LoVo (cell line): Measurements from ENCODE around the gene TPSG1.
"Not testable (repeated sequence)": the region's sequence is repeated elsewhere in the genome, so short reads cannot be mapped to it uniquely, and the experiment has no call there.

ENCODE experiments used
- DNase-seq: peaks from one replicate; pipeline ENCODE4 v3.0.0-alpha.2; 2016; ENCODE audit warnings: low spot score

Gene TPSG1

GRCh38 chr16:1256874-1257322, 31.8 kb upstream of the TPSG1 start:
- no peak for DNase-seq

GRCh38 chr16:1256296-1256873, 31.3 kb upstream of the TPSG1 start:
- DNase-seq = not testable (repeated sequence)

- not testable (repeated sequence) for DNase-seq
Observed at GRCh38 chr16:1255276-1256122, 30.4 kb upstream of the TPSG1 start, which contains the start of gene TPSD1. Gene TPSD1, plus strand, starts transcription at chr16:1256069. Its CDS starts 212 bp downstream, at chr16:1256281.

DNA sequence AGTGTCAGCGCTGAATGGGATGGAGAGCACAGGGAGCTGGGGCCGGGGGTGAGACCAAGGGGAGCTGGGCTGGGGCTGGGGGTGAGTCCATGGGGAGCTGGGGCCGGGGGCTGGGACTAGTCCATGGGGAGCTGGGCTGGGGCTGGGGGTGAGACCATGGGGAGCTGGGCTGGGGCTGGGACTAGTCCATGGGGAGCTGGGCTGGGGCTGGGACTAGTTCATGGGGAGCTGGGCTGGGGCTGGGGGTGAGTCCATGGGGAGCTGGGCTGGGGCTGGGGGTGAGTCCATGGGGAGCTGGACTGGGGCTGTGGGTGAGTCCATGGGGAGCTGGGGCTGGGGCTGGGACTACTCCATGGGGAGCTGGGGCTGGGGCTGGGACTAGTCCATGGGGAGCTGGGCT, 29.8 kb upstream of the TPSG1 start:
- DNase-seq = not testable (repeated sequence)

GRCh38 chr16:1253701-1254364, 28.8 kb upstream of the TPSG1 start:
- DNase-seq = not testable (repeated sequence)

- not testable (repeated sequence) for DNase-seq
Observed at GRCh38 chr16:1249031-1249755, 24.1 kb upstream of the TPSG1 start.

DNA sequence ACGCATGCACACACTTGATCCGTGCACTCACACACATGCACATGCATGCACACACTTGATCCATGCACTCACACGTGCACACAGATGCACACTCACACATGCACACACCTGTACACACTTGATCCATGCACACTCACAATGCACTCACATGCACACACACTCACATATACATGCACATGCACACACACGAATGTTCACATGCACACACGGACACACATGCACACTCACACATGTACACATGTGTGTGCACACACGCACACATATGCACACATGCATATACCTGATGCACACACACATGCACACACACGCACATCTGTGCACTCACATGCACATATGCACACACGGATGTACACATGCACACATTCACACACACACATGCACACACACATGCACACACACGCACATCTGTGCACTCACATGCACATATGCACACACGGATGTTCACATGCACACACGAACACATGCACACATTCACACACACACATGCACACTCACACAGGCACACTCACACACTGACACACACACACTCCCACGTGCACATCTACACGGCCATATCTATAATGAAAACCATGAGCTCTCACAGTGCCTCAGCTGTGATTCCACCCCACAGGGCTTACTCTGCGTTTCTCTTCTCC, 23.0 kb upstream of the TPSG1 start:
- not testable (repeated sequence) for DNase-seq

- DNase-seq = no peak
Observed at GRCh38 chr16:1245452-1246020, 20.5 kb upstream of the TPSG1 start.

- DNase-seq = no peak
Observed at GRCh38 chr16:1244881-1245280, 19.8 kb upstream of the TPSG1 start.

- DNase-seq = not testable (repeated sequence)
Observed at GRCh38 chr16:1243907-1244850, 19.1 kb upstream of the TPSG1 start.

GRCh38 chr16:1243363-1243762, 18.3 kb upstream of the TPSG1 start:
- DNase-seq = not testable (repeated sequence)

- DNase-seq = not testable (repeated sequence)
Observed at GRCh38 chr16:1241081-1241480, 16.0 kb upstream of the TPSG1 start.

DNA sequence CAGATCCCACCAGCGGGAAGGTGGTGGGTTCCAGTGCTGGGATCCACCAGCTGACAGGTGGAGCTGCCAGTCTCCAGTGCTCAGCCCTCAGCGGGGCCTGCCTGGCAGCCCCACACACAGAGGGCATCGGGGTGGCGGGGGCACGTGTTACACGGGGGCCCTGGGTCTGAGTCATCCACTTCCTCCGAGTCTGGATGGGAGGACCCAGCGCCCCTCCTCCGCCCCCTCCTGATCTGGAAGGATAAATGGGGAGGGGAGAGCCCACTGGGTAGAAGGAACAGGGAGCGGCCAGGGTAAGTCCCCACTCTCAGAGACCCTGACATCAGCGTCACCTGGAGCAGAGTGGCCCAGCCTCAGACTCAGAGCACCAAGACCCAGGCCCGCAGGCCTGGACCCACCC, 15.4 kb upstream of the TPSG1 start, which contains the start of gene TPSAB1:
TSS of gene TPSAB1 (plus strand) at position 270 of the 400 bp plus-strand sequence. CDS start 234 bp downstream, outside the sequence.
- DNase-seq = not testable (repeated sequence)

- DNase-seq = not testable (repeated sequence)
Observed at GRCh38 chr16:1239575-1239974, 14.5 kb upstream of the TPSG1 start.

GRCh38 chr16:1238909-1239308, 13.8 kb upstream of the TPSG1 start:
- DNase-seq = not testable (repeated sequence)

DNA sequence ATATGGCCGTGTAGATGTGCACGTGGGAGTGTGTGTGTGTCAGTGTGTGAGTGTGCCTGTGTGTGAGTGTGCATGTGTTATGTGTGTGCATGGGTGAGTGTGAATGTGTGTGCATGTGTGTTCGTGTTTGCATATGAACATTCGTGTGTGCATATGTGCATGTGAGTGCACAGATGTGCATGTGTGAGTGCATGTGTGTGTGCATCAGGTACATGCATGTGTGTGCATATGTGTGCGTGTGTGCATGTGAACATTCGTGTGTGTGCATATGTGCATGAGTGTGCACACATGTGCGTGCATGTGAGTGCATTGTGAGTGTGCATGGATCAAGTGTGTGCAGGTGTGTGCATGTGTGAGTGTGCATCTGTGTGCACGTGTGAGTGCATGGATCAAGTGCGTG, 12.9 kb upstream of the TPSG1 start:
- no peak for DNase-seq

GRCh38 chr16:1236659-1237058, 11.6 kb upstream of the TPSG1 start:
- DNase-seq = not testable (repeated sequence)

- not testable (repeated sequence) for DNase-seq
Observed at GRCh38 chr16:1232049-1232748, 7.1 kb upstream of the TPSG1 start.

DNA sequence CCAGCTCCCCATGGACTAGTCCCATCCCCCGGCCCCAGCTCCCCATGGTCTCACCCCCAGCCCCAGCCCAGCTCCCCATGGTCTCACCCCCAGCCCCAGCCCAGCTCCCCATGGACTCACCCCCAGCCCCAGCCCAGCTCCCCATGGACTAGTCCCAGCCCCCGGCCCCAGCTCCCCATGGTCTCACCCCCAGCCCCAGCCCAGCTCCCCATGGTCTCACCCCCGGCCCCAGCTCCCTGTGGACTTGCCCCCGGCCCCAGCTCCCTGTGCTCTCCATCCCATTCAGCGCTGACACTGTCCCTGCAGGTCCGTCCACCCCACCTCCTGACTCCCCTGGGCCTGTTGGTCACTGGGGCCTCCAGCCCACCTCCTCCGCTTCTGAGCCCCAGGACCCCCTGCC, 6.2 kb upstream of the TPSG1 start:
- not testable (repeated sequence) for DNase-seq
